SK-N-SH treated with all-trans-retinoic acid at 6 μM for 48 hours (cell line): ENCODE measurements around the gene SIRT7.

ENCODE experiments used
- ATAC-seq: fragments of 200-7000 bp; cut with Tn5 transposase; 3 replicates; pipeline ENCODE4 v1.9.1; 2020; ENCODE audit warnings: mild to moderate bottlenecking, moderate library complexity
- ARNTL ChIP-seq: fragments of 450-650 bp; formaldehyde crosslinking; IDR thresholded peaks from 2 replicates; pipeline ENCODE4 v1.5.0; 2020; ENCODE audit warnings: low read depth, mild to moderate bottlenecking, moderate library complexity, borderline replicate concordance
- ESRRG ChIP-seq: fragments of 250-450 bp; sonication (Bioruptor Pico); IDR thresholded peaks from 2 replicates; pipeline ENCODE4 v1.6.1; 2021; ENCODE audit warnings: mild to moderate bottlenecking
- GLIS3 ChIP-seq: fragments of 250-450 bp; sonication (Bioruptor Pico); IDR thresholded peaks from 2 replicates; pipeline ENCODE4 v1.5.0; 2020; ENCODE audit warnings: mild to moderate bottlenecking, moderate library complexity
- ISL1 ChIP-seq: fragments of 250-450 bp; sonication (Bioruptor Pico); IDR thresholded peaks from 2 replicates; pipeline ENCODE4 v2.1.2; 2022; ENCODE audit warnings: mild to moderate bottlenecking, moderate library complexity
- OSR1 ChIP-seq: fragments of 250-450 bp; sonication (Bioruptor Pico); IDR thresholded peaks from 2 replicates; pipeline ENCODE4 v1.8.0; 2022; ENCODE audit warnings: moderate library complexity, mild to moderate bottlenecking, inconsistent platforms
- PPARA ChIP-seq: fragments of 250-450 bp; sonication (Bioruptor Pico); IDR thresholded peaks from 2 replicates; pipeline ENCODE4 v1.5.0; 2020; ENCODE audit warnings: mild to moderate bottlenecking, borderline replicate concordance
- RARB ChIP-seq: fragments of 250-450 bp; sonication (Bioruptor Pico); IDR thresholded peaks from 2 replicates; pipeline ENCODE4 v1.8.0; 2021; ENCODE audit warnings: mild to moderate bottlenecking, moderate library complexity
- TCF4 ChIP-seq: fragments of 250-450 bp; sonication (Bioruptor Pico); IDR thresholded peaks from 2 replicates; pipeline ENCODE4 v1.8.0; 2021; ENCODE audit warnings: mild to moderate bottlenecking, moderate library complexity, borderline replicate concordance
- TOX ChIP-seq: fragments of 250-450 bp; sonication (Bioruptor Pico); IDR thresholded peaks from 2 replicates; pipeline ENCODE4 v1.8.0; 2021; ENCODE audit warnings: mild to moderate bottlenecking, moderate library complexity, borderline replicate concordance
- ZC3H10 ChIP-seq: fragments of 250-450 bp; sonication (Bioruptor Pico); IDR thresholded peaks from 2 replicates; pipeline ENCODE4 v1.5.1; 2021; ENCODE audit warnings: mild to moderate bottlenecking, moderate library complexity
- ZFP3 ChIP-seq: fragments of 250-450 bp; sonication (Bioruptor Pico); IDR thresholded peaks from 2 replicates; pipeline ENCODE4 v1.5.0; 2020; ENCODE audit warnings: mild to moderate bottlenecking, moderate library complexity
- ZFP30 ChIP-seq: fragments of 450-650 bp; formaldehyde crosslinking; IDR thresholded peaks from 2 replicates; pipeline ENCODE4 v1.5.0; 2022; ENCODE audit warnings: mild to moderate bottlenecking, moderate library complexity
- ZNF565 ChIP-seq: fragments of 450-650 bp; formaldehyde crosslinking; conservative IDR thresholded peaks from 2 replicates; pipeline ENCODE4 v1.5.0; 2020; ENCODE audit warnings: low read depth, mild to moderate bottlenecking, moderate library complexity
- ZNF70 ChIP-seq: fragments of 450-650 bp; formaldehyde crosslinking; IDR thresholded peaks from 2 replicates; pipeline ENCODE4 v1.5.0; 2020; ENCODE audit warnings: mild to moderate bottlenecking, moderate library complexity
- ZNF8 ChIP-seq: fragments of 450-650 bp; formaldehyde crosslinking; IDR thresholded peaks from 2 replicates; pipeline ENCODE4 v1.5.0; 2020; ENCODE audit warnings: mild to moderate bottlenecking, moderate library complexity
- TF ChIP-seq, protein P1 (sequence below): fragments of 250-450 bp; sonication (Bioruptor Pico); IDR thresholded peaks from 2 replicates; pipeline ENCODE4 v1.8.0; 2020; ENCODE audit warnings: mild to moderate bottlenecking, moderate library complexity, borderline replicate concordance
- TF ChIP-seq, protein P2 (sequence below): fragments of 250-450 bp; sonication (Bioruptor Pico); IDR thresholded peaks from 2 replicates; pipeline ENCODE4 v1.5.1; 2020; ENCODE audit warnings: low read depth, mild to moderate bottlenecking, moderate library complexity
- TF ChIP-seq, protein P3 (sequence below): fragments of 250-450 bp; sonication (Bioruptor Pico); IDR thresholded peaks from 2 replicates; pipeline ENCODE4 v1.8.0; 2021; ENCODE audit warnings: low read depth, mild to moderate bottlenecking, moderate library complexity, borderline replicate concordance
- TF ChIP-seq, protein P4 (sequence below): fragments of 250-450 bp; sonication (Bioruptor Pico); IDR thresholded peaks from 2 replicates; pipeline ENCODE4 v1.5.1; 2021; ENCODE audit warnings: mild to moderate bottlenecking, moderate library complexity

SIRT7 gene

DNA sequence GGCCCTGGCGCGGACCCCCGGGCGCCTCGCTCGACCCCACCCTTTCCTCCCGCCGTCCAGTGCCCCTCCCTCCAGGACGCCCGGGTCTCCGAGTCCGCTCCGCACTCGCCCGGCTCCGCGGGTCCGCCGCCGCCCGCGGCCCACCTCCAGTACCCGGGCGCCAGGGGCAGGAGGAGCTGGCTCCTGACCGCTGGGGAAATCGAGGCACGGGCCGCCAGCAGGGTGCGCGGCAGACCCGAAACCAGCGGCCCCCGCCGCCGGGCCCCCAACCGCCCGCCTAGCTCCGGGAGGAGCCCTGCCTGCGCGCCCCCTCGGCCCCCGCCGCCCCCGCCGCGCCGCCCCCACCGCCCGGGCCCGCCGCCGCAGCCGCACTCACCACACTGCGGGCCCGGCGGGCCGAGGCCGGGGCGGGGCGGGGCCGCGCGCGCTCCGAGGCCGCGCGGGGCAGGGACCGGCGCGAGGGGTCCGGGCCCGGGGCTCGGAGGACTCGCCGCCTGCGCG lies 9.2 kb upstream of the SIRT7 start (continued):
- TF ChIP-seq ZNF565 (no peak), ZFP30 (no peak), ZC3H10 (no peak), PPARA (no peak), OSR1 (no peak)
- TF ChIP-seq, protein P1, sequence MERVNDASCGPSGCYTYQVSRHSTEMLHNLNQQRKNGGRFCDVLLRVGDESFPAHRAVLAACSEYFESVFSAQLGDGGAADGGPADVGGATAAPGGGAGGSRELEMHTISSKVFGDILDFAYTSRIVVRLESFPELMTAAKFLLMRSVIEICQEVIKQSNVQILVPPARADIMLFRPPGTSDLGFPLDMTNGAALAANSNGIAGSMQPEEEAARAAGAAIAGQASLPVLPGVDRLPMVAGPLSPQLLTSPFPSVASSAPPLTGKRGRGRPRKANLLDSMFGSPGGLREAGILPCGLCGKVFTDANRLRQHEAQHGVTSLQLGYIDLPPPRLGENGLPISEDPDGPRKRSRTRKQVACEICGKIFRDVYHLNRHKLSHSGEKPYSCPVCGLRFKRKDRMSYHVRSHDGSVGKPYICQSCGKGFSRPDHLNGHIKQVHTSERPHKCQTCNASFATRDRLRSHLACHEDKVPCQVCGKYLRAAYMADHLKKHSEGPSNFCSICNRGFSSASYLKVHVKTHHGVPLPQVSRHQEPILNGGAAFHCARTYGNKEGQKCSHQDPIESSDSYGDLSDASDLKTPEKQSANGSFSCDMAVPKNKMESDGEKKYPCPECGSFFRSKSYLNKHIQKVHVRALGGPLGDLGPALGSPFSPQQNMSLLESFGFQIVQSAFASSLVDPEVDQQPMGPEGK (CRISPR knock-in tag): no peak

DNA sequence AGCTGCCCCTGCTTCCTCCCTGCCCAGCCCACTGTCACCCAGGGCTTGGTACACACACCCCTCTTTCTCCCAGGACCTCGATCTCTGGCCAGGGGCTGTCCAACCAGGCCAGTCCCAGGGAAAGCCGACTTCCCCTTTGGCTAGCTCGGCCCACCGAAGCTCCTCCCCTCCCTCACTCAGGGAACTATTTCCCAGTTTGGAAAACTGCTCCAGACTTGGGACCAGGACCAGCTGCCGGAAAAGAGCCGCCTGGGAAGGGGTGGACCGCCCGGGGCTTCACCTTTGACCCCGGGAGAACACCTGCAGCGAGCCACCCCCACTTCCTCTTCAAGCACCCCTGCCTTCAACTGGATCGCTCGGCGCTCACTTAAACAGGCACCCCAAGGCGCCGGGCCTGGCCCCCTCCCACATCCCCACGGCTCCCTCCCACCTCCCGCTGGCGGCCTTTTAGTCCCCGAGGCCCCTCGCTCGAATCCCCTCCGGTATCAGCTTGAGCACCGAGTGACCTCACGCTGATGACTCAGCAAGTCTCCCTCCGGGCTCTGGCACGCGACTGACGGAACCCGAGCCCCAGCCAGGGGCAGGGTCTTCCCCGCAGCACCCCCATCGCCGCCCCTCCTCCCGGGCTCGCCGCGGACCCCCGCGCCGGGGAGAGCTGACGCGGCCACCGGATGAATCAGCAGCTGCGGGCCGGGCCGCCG lies 8.6 kb upstream of the SIRT7 start:
- peak; percentile 68 for ATAC-seq
- no peak for TF ChIP-seq ZNF565
- TF ChIP-seq, protein P2, sequence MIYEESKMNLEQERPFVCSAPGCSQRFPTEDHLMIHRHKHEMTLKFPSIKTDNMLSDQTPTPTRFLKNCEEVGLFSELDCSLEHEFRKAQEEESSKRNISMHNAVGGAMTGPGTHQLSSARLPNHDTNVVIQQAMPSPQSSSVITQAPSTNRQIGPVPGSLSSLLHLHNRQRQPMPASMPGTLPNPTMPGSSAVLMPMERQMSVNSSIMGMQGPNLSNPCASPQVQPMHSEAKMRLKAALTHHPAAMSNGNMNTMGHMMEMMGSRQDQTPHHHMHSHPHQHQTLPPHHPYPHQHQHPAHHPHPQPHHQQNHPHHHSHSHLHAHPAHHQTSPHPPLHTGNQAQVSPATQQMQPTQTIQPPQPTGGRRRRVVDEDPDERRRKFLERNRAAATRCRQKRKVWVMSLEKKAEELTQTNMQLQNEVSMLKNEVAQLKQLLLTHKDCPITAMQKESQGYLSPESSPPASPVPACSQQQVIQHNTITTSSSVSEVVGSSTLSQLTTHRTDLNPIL (CRISPR knock-in tag): peak; percentile 42; the same call in 1 of the 2 replicates

DNA sequence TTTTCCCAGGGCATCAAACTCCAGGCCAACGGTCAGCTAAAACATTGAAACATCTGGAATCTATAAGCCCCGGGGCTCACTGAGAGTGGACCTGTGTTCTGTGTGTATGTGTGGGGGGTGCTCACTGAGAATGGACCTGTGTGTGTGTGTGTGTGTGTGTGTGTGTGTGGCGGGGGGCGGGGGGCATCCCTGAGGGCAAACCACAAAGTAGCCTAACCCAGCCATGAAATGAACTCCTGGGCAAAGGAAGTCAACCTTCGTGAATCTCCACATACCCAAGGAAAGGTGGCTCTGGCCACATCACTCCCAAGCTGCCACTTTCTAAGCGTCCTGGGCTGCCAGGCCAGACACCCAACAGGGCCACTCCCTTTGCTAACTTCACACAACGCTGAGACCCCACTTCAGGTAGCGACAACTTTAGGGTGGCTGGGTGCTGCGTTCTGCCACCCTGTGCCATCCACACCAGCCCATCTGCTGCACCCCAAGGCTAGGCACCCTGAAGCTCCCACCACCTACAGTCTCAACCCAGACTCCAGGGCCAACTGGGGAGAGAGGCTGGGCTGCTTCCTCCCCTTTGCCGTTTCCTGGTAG lies 8.0 kb upstream of the SIRT7 start:
- TF ChIP-seq RARB (CRISPR knock-in tag): no peak
- TF ChIP-seq TOX (CRISPR knock-in tag): no peak
- ATAC-seq: no peak

DNA sequence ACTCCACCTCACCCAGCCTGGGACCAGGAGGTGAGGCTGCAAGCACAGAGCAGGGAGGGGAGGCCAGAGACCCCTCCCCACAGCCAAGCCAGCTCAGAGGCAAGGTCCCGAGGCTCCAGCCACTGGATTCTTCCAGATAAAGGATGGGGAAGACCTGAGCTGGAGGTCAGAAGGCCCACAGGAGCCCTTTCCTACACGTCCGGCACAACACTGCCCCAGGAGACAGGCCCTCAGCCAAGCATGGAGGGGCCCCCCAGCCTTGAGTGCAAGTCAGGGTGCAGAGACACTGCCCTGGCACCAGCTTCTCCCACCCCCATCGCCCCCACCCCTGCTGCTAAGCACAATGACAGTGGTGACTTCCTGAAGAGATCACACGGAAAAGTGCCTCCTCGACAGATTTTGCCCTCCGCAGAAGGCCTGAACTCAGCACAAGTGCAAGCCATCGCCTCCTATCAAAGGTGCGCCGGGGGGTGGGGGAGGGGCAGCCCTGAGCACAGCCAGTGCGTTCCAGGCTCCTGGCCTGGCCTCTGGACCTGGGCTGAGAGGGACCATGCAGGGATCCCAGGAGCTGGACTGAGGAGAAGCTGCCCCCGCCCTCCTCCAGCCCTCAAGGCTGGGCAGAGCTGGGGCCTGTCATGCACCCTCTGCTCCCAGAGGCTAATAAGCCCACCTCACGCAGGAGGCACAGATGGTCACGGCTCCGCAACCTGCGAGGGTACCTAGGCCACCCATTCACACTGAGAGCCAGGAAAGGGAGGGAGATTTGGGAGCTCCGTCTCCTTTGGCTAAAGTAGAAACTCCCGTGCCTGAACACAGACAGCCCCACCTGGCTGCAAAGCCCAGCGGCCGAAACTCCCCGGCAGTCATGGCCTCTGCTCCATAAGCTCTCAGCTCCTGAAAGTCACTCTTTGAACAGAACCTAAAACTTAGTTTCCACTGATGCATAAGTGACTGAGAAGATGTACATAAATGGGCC lies 6.9 kb upstream of the SIRT7 start:
- ATAC-seq: no peak
- TF ChIP-seq ARNTL (CRISPR knock-in tag) (no peak), ZNF565 (no peak), ZC3H10 (no peak), RARB (CRISPR knock-in tag) (no peak), ESRRG (no peak), TOX (CRISPR knock-in tag) (no peak), ZNF8 (CRISPR knock-in tag) (no peak), PPARA (no peak), ZNF70 (no peak)
- TF ChIP-seq, protein P3, sequence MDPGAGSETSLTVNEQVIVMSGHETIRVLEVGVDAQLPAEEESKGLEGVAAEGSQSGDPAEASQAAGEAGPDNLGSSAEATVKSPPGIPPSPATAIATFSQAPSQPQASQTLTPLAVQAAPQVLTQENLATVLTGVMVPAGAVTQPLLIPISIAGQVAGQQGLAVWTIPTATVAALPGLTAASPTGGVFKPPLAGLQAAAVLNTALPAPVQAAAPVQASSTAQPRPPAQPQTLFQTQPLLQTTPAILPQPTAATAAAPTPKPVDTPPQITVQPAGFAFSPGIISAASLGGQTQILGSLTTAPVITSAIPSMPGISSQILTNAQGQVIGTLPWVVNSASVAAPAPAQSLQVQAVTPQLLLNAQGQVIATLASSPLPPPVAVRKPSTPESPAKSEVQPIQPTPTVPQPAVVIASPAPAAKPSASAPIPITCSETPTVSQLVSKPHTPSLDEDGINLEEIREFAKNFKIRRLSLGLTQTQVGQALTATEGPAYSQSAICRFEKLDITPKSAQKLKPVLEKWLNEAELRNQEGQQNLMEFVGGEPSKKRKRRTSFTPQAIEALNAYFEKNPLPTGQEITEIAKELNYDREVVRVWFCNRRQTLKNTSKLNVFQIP (CRISPR knock-in tag): no peak

DNA sequence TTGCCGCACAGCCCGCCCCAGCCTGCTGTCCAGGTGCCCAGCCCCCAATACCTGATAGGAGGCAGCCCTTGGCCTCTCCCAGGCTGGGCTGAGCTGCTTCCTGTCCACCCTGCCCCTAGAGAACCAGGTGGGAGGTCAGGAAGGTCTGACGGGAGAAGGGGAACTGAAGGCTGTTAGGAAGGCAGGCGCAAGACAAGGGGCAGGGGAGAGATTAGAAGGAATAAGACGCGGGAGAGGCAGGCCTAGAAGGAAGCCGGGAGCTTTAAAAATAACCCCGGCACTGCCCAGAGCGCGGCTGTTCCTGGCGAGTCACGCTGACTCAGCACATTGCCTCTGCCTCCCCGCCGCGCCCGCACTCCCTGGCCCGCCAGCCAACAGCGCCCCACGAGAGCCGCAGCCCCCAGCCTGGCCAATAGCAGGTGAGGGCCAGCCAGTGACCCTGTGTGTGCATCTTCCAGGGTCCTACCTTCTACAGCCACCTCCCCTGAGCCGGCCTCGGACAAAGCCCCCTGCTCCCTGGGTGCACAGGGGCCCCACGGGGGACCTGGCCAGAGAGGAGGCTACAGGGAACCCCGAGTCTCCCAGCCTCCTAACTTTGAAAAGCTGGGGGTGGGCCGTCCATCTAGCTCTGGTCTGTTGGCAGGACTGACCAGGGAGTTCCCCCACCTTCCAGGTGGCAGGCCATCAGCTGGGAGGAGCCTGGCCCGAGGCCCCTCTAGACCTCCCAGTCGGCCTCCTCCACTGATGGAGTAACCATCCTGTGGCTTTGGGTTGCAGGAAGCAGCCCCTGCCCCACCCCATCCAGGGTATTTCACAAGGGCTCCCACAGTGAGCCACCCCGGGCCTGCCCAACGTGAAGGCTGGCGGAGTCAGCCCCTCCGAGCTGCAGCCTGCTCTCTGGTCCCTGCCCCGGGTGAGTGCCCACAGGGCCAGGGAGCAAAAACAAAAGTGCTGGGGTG lies 5.6 kb upstream of the SIRT7 start:
- no peak for ATAC-seq
- TF ChIP-seq TCF4 (no peak), OSR1 (no peak), ZFP3 (no peak), ZFP30 (no peak), ARNTL (CRISPR knock-in tag) (no peak), GLIS3 (CRISPR knock-in tag) (no peak), ISL1 (CRISPR knock-in tag) (no peak), ESRRG (no peak)
- TF ChIP-seq, protein P1 (CRISPR knock-in tag): no peak
- TF ChIP-seq, protein P3 (CRISPR knock-in tag): no peak
- TF ChIP-seq, protein P4, sequence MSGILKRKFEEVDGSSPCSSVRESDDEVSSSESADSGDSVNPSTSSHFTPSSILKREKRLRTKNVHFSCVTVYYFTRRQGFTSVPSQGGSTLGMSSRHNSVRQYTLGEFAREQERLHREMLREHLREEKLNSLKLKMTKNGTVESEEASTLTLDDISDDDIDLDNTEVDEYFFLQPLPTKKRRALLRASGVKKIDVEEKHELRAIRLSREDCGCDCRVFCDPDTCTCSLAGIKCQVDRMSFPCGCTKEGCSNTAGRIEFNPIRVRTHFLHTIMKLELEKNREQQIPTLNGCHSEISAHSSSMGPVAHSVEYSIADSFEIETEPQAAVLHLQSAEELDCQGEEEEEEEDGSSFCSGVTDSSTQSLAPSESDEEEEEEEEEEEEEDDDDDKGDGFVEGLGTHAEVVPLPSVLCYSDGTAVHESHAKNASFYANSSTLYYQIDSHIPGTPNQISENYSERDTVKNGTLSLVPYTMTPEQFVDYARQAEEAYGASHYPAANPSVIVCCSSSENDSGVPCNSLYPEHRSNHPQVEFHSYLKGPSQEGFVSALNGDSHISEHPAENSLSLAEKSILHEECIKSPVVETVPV (CRISPR knock-in tag): no peak
